ENCODE results near the gene ZNF880.
A peak's percentile ranks its signal among the peaks of the same experiment; 100 is the strongest.
"Not testable (repeated sequence)": the region's sequence is repeated elsewhere in the genome, so short reads cannot be mapped to it uniquely, and the experiment has no call there.

ZNF880 gene

GRCh38 chr19:52369559-52370340 lies at the start of gene ZNF880:
ZNF880 (plus strand) TSS chr19:52369923; CDS start chr19:52369966, 43 bp downstream.
- no peak for DNase-seq

- no peak for DNase-seq
These were observed 47.3 kb upstream of the ZNF880 start for GRCh38 chr19:52322429-52322828.

- no peak for DNase-seq
These were observed 38.0 kb upstream of the ZNF880 start for GRCh38 chr19:52331757-52332156.

- DNase-seq: no peak
These were observed 34.0 kb upstream of the ZNF880 start for GRCh38 chr19:52335768-52336116.

DNA sequence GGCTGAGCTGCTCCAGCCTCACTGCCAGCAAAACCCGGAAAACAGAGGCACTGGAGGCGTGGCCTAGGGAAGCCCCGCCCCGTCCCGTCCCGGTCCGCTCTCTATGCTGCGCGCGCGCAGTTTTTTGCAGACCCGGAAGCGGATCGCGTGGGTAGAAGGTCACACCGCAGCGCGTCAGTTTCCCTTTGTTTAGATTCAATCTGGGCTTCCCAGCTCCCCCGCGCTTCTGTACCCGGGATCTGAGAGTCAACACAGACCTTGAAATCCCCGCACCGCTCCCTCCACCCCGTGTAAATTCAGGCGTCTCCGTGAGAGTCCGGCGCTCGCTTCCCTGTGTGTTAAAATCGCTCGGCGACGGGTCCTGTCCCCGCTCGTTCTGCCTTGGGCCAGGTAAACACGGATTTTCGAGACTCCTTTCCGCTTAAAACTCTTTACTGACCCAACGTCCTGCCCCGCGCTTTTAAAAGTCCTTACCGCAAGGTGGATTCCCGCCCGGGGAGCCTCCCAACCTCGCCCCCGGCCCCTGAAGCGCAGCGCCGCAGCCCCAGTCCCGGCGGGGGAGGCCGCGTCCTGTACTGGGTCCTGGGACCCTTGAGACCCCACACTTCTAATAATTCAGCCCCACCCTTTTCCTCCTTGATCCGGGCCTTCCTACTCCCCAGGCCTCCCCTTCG lies 33.5 kb upstream of the ZNF880 start, which contains the start of gene ZNF610:
Gene ZNF610, plus strand, starts transcription at position 127 of the 674 bp plus-strand sequence. CDS start 12,930 bp downstream, outside the sequence.
- peak; percentile 9 for DNase-seq

- no peak for DNase-seq
These were observed 32.8 kb upstream of the ZNF880 start for GRCh38 chr19:52336791-52337381.

GRCh38 chr19:52339022-52339421 lies 30.7 kb upstream of the ZNF880 start:
- not testable (repeated sequence) for DNase-seq

- no peak for DNase-seq
These were observed 26.2 kb upstream of the ZNF880 start for GRCh38 chr19:52343548-52343947.

DNA sequence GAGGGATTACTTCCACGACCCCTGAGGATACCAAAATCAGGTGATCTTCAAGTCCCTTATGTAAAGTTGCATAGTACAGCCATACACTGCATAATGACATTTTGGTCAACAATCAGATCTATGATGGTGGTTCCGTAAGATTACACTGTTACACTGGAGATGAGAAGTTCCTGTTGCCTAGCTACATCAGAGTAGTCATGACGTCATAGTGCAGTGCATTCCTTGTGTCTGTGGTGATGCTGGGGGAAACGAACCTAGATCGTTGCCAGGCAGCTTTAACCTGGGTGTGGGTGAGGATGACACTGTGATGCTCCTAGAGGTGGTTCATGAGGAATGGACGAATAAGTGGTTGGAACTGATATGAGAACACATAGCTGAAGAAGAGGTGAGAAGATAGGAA lies 24.6 kb upstream of the ZNF880 start:
- no peak for DNase-seq

- DNase-seq: no peak
These were observed 18.2 kb upstream of the ZNF880 start for GRCh38 chr19:52351512-52351911.

DNA sequence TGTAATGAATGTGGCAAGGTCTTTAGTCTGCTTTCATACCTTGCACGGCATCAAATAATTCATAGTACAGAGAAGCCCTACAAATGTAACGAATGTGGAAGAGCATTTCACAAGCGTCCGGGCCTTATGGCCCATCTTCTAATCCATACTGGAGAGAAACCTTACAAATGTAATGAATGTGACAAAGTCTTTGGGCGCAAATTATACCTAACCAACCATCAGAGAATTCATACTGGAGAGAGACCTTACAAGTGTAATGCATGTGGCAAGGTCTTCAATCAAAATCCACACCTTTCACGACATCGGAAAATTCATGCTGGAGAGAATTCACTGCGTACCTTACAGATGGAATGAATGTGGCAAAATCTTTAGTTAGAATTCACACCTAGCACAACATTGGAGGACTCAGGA lies 3.3 kb upstream of the ZNF880 start:
- DNase-seq: no peak

GRCh38 chr19:52370341-52370710 lies 603 bp downstream of the ZNF880 start:
- DNase-seq: no peak

GRCh38 chr19:52391135-52391534 lies 21.4 kb downstream of the ZNF880 start:
- DNase-seq: no peak

DNA sequence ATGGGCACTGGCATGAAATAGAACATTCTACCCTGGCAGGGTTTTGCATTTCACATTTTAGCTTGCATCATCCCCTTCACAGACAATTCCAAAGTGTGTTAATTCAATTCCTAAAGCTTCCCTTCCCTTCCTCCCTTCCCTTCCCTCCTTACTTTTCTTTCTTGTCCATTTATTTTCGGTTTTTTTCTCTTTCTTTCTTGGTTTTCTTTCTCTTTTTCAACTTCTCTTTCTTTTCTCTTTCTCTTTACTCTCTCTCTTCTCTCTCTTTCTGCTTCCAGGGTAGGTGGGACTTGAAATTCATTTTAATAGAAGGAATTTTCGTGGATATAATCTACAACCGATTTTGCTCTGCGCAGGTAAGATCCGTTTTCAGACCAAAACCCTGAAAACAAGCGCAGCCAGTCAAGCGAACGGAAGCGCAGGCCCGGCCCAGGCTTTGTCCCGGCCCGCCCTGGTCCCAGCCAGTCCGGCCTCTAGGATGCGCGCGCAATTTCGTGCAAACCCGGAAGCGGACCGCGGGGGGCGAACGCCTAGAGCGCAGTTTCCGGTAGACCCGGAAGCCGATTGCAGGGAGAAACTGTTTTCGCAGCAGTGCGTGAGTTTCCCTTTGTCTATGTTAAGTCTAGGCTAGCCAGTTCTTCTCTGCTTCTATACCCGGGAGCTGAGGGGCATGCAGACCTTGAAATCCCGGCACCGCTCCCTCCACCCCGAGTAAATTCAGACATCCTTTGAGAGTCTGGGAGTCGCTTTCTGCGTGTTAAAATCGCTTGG lies 27.8 kb downstream of the ZNF880 start, which contains the start of gene ZNF528:
Gene ZNF528, plus strand, starts transcription at position 540 of the 771 bp plus-strand sequence. CDS start 4,165 bp downstream, outside the sequence.
- DNase-seq: no peak

- no peak for DNase-seq
These were observed 28.3 kb downstream of the ZNF880 start for GRCh38 chr19:52398081-52398441.

DNA sequence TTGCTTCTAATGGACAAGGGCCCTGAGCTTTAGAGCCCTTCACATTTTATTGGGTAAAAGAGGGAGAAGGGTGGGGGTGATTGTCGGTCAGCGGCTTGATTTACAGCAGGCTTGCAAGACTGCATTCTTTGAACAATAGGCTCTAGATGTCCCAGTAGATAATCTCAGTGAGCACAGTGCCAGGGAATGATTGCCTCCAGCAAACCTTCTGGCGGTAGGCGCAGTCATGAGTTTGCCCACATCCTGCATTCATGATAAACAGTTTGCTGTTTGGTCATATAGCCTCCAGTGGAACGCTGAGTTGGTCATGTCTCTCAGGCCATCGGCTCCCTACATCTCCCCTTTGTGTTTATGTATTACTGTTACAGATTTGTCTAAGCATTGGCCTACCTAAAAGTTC lies 40.6 kb downstream of the ZNF880 start:
- DNase-seq: no peak

DNA sequence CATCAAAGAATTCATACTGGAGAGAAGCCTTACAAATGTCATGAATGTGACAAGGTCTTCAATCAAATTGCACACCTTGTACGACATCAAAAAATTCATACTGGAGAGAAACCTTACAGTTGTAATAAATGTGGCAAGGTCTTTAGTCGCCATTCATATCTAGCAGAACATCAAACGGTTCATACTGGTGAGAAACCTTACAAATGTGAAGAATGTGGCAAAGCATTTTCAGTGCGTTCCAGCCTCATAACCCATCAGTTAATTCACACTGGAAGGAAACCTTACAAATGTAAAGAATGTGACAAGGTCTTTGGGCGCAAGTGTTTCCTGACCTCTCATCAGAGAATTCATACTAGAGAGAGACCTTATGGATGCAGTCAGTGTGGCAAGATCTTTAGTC lies 46.0 kb downstream of the ZNF880 start:
- no peak for DNase-seq

- DNase-seq: no peak
These were observed 59.2 kb downstream of the ZNF880 start, which contains the start of gene ZNF534 for GRCh38 chr19:52428937-52429336. ZNF534 (plus strand) TSS chr19:52429148; CDS start chr19:52431475, 2,327 bp downstream.

Data from NCI-H1694 (cell line).